Peyer's patch (tissue), 4 donors: ENCODE data around the gene ZNF511. TPM values are rescaled to one million over a fixed set of nuclear protein-coding genes. Genes with fewer than 3 reads are reported as not detected.
"Not testable (repeated sequence)": the region's sequence is repeated elsewhere in the genome, so short reads cannot be mapped to it uniquely, and the experiment has no call there.

Experiments
- DNase-seq, 3 donors: peaks; one replicate each; pipeline ENCODE4 v3.0.0-alpha.2; 2017 to 2019
- H3K27ac ChIP-seq, 4 donors: fragments of 200-600 bp; sonication (generic); one replicate each; pipeline ENCODE4 v1.5.1; 2016 to 2019
- H3K27me3 ChIP-seq, 2 donors: fragments of 200-600 bp; sonication (generic); one replicate each; pipeline ENCODE4 v1.5.1; 2019
- H3K36me3 ChIP-seq, 3 donors: fragments of 200-600 bp; sonication (generic); one replicate each; pipeline ENCODE4 v1.5.1; 2016 to 2019
- H3K4me1 ChIP-seq, 4 donors: fragments of 200-600 bp; sonication (generic); one replicate each; pipeline ENCODE4 v1.5.1; 2016 to 2019
- H3K4me3 ChIP-seq, 4 donors: fragments of 200-600 bp; sonication (generic); 1 replicate in 3 of 4; 2 replicates in 1 of 4; pipeline ENCODE4 v1.5.1; 2016 to 2019; ENCODE audit warnings: mild to moderate bottlenecking in 1 of 4
- H3K9me3 ChIP-seq, 4 donors: fragments of 200-600 bp; sonication (generic); one replicate each; pipeline ENCODE4 v1.5.1; 2016 to 2019; ENCODE audit warnings: mild to moderate bottlenecking in 1 of 4
- CTCF ChIP-seq, 6 experiments: fragments of 450-650 bp in 4 of 6; fragments of 200-600 bp in 2 of 6; sonication (generic) in 1 of 6; IDR thresholded peaks; one replicate each; pipeline ENCODE4 v1.5.1; 2017 to 2019; ENCODE audit warnings: antibody characterized with exemption in 6 of 6, mild to moderate bottlenecking in 3 of 6, moderate library complexity in 1 of 6
- POLR2A ChIP-seq, 2 donors: fragments of 450-650 bp; IDR thresholded peaks; one replicate each; pipeline ENCODE4 v1.5.1; 2017; ENCODE audit warnings: antibody characterized with exemption in 2 of 2, mild to moderate bottlenecking in 2 of 2, moderate library complexity in 2 of 2
- total RNA-seq, 4 donors: library from RNA; depleted of rRNA; stranded (reverse); fragments of >200 nt; gene quantifications; one replicate each; pipeline ENCODE4 v1.1.0, GENCODE V29; 2016

ZNF511 gene
- total RNA-seq, 4 donors from 2014 or later: 25.7 to 42.9 (median 30.5) TPM

- no peaks in the 10 kb centered on the region for H3K9me3 ChIP-seq
- no peak for TF ChIP-seq CTCF (IDR thresholded peaks at IDR 0.05)
- TF ChIP-seq POLR2A (IDR thresholded peaks at IDR 0.05): no peak
- no peaks in the 10 kb centered on the region for H3K36me3 ChIP-seq
- peaks cover 3 to 49% (median 16%) of the 10 kb centered on the region in 4 donors for H3K4me1 ChIP-seq
- no peak overlapping the region for H3K27ac ChIP-seq
- no peak overlapping the region for H3K4me3 ChIP-seq
- no peaks in the 10 kb centered on the region for H3K27me3 ChIP-seq
- no peak for DNase-seq
These were observed 45.0 kb upstream of the ZNF511 start for GRCh38 chr10:133263674-133264073.

- H3K9me3 ChIP-seq: no peaks in the 10 kb centered on the region
- H3K36me3 ChIP-seq: peaks cover 0 to under 1% (median 0%) of the 10 kb centered on the region in 3 donors
- H3K27me3 ChIP-seq: no peaks in the 10 kb centered on the region
- TF ChIP-seq POLR2A (IDR thresholded peaks at IDR 0.05): no peak
- no peak overlapping the region for H3K4me3 ChIP-seq
- peak overlapping the region in 2 of 4 donors; percentile 17 to 30 for H3K27ac ChIP-seq
- H3K4me1 ChIP-seq: peaks cover 2 to 41% (median 8%) of the 10 kb centered on the region in 4 donors
- peak in 2 of 3 donors; percentile 37 to 78 for DNase-seq
These were observed 44.3 kb upstream of the ZNF511 start for GRCh38 chr10:133264461-133264860.

- not testable (repeated sequence) for DNase-seq
These were observed 43.7 kb upstream of the ZNF511 start for GRCh38 chr10:133265052-133265451.

GRCh38 chr10:133266056-133266795 lies 42.5 kb upstream of the ZNF511 start:
- no peaks in the 10 kb centered on the region for H3K9me3 ChIP-seq
- peaks cover 0 to 5% (median 0%) of the 10 kb centered on the region in 3 donors for H3K36me3 ChIP-seq
- DNase-seq: no peak
- H3K27ac ChIP-seq: no peak overlapping the region
- TF ChIP-seq POLR2A (IDR thresholded peaks at IDR 0.05): no peak
- TF ChIP-seq CTCF (IDR thresholded peaks at IDR 0.05): no peak
- no peak overlapping the region for H3K4me3 ChIP-seq
- no peaks in the 10 kb centered on the region for H3K27me3 ChIP-seq
- peaks cover 0 to 27% (median 8%) of the 10 kb centered on the region in 4 donors for H3K4me1 ChIP-seq

More at GRCh38 chr10:133265052-133265451, 43.7 kb upstream of the ZNF511 start:
- not testable (repeated sequence) for H3K27me3 ChIP-seq, H3K27ac ChIP-seq, H3K9me3 ChIP-seq, H3K36me3 ChIP-seq, H3K4me3 ChIP-seq
- H3K4me1 ChIP-seq: peaks cover 0 to 35% (median 8%) of the 10 kb centered on the region in 4 donors

GRCh38 chr10:133267293-133267692 lies 41.4 kb upstream of the ZNF511 start:
- DNase-seq: no peak
- no peak overlapping the region for H3K4me3 ChIP-seq
- no peaks in the 10 kb centered on the region for H3K9me3 ChIP-seq
- no peak overlapping the region for H3K27ac ChIP-seq
- H3K27me3 ChIP-seq: no peaks in the 10 kb centered on the region
- peaks cover 0 to 5% (median 0%) of the 10 kb centered on the region in 3 donors for H3K36me3 ChIP-seq
- peaks cover 0 to 22% (median 7%) of the 10 kb centered on the region in 4 donors for H3K4me1 ChIP-seq
- TF ChIP-seq POLR2A (IDR thresholded peaks at IDR 0.05) (no peak), CTCF (IDR thresholded peaks at IDR 0.05) (no peak)

- H3K4me1 ChIP-seq: peaks cover 0 to 17% (median 5%) of the 10 kb centered on the region in 4 donors
- no peak overlapping the region for H3K27ac ChIP-seq
- no peak for TF ChIP-seq CTCF (IDR thresholded peaks at IDR 0.05)
- TF ChIP-seq POLR2A (IDR thresholded peaks at IDR 0.05): no peak
- no peaks in the 10 kb centered on the region for H3K27me3 ChIP-seq
- no peak overlapping the region for H3K4me3 ChIP-seq
- H3K9me3 ChIP-seq: no peaks in the 10 kb centered on the region
- DNase-seq: no peak
- H3K36me3 ChIP-seq: peaks cover 0 to 5% (median 0%) of the 10 kb centered on the region in 3 donors
These were observed 40.9 kb upstream of the ZNF511 start for GRCh38 chr10:133267829-133268228.
